Epithelial cell of prostate (primary cell): ENCODE results near the gene POU2AF1.
"Not testable (repeated sequence)": the region's sequence is repeated elsewhere in the genome, so short reads cannot be mapped to it uniquely, and the experiment has no call there.

Experiments used
- DNase-seq: peaks from one replicate; pipeline ENCODE4 v3.0.0-alpha.2; 2011; ENCODE audit warnings: low read depth, low spot score
- H3K27ac ChIP-seq: fragments of 450-650 bp; 2 replicates; pipeline ENCODE4 v1.5.1; 2017; ENCODE audit warnings: mild to moderate bottlenecking

Gene POU2AF1

DNA sequence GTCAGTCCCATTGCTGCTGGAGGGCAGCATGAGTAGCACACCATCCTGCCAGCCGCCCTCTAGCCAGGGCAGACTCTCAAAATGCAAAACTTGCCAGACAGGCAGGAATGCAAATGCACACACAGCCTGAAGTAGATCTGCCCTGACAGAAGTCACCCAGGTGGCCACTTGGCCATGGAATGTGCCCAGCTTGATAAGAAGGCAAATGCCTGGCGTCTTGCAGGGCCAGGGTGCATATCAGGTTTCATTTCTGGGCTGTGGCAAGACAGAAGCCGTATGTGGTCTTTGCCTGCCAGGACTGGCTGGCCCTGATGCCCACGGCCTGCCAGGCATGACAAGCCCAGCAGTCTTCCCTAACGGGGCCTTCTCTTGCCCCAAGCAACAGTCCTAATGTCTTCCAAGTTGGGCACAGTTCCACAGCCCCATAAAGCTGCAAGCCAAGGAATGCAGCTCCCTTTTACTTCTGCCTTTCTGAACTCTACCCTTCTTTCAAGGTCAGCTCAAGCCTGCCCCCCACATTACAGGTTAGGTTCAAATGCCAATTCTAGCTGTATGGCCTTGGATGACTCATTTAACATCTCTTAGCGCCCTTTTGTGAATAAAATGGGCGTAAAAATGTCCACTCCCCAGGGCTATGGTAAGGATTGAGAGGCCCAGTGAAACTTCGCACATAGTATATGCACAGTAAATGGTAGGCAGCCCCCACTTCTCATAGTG is 51.0 kb downstream of the POU2AF1 start:
- H3K27ac ChIP-seq: no peak overlapping the region
- no peak for DNase-seq

GRCh38 chr11:111326824-111327223 is 52.3 kb downstream of the POU2AF1 start:
- DNase-seq: no peak
- H3K27ac ChIP-seq: no peak overlapping the region

DNA sequence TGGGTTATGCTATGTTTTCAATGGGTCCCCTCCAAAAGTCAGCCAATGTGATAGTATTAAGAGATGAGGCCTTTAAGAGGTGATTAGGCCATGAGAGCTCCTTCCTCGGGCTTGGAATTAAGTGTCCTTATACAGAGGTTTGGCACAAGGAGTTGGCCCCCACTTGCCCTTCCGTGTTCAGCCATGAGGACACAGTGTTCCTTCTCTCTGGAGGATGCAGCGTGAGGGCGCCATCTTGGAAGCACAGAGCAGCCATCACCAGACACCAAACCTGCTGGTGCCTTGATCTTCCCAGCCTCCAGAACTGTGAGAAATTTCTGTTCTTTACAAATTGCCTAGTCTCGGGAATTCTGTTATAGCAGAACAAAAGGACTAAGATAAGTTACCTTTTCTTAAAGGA is 53.8 kb downstream of the POU2AF1 start:
- no peak for DNase-seq
- no peak overlapping the region for H3K27ac ChIP-seq

GRCh38 chr11:111324277-111324720 is 54.8 kb downstream of the POU2AF1 start:
- no peak overlapping the region for H3K27ac ChIP-seq
- DNase-seq: no peak

DNA sequence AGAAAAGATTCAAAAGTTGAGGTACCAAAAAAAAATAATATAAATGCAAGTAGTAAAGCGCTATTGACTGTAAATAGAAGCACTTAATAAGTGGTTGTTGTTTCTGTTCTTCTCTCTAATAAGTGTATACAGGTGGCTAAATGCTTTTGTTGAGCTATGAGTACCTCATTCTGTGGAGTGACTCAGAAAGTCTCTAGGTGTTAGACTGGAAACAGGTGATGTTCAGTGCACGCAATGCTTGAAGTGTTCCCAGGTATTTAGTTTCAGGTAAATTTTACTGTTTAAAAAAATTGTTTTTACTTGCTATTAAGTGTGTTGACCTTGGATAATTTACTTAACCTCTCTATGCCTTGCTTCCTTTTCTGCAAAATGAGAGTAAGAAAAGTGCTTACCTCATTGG is 56.5 kb downstream of the POU2AF1 start:
- no peak overlapping the region for H3K27ac ChIP-seq
- DNase-seq: no peak

- no peak for DNase-seq
- H3K27ac ChIP-seq: no peak overlapping the region
These were observed 58.1 kb downstream of the POU2AF1 start for GRCh38 chr11:111320728-111321568.

DNA sequence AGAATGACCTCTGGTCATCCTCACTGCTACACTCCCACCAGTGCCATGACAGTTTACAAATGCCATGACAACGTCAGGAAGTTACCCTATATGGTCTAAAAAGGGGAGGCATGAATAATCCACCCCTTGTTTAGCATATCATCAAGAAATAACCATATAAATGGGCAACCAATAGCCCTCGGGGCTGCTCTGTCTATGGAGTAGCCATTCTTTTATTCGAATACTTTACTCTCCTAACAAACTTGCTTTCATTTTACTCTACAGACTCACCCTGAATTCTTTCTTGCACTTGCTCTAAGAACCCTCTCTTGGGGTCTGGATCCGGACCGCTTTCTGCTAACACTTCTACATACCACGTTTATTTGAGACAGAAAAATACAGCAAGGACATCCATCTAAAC is 58.9 kb downstream of the POU2AF1 start:
- not testable (repeated sequence) for DNase-seq, H3K27ac ChIP-seq

DNA sequence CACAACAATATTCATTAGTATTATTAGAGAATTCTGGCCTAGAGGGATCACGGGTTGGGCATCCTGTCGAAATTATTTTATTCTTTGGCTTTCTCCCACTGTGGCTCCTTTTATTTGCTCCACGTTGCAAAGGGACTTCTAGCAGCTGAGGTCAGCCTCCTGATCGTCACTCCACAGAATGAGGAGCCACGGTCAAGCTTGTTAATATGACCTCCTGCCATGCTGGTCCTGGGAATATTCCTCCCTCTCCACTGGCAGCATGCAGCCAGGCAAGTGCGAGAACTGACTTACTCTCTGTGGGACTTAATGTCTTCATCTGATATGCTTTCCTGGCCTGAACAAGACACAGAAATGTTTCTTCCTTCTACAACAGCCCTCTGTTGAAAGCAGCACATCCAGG is 59.8 kb downstream of the POU2AF1 start:
- no peak overlapping the region for H3K27ac ChIP-seq
- no peak for DNase-seq

GRCh38 chr11:111312076-111312475 is 67.0 kb downstream of the POU2AF1 start:
- no peak overlapping the region for H3K27ac ChIP-seq
- no peak for DNase-seq

DNA sequence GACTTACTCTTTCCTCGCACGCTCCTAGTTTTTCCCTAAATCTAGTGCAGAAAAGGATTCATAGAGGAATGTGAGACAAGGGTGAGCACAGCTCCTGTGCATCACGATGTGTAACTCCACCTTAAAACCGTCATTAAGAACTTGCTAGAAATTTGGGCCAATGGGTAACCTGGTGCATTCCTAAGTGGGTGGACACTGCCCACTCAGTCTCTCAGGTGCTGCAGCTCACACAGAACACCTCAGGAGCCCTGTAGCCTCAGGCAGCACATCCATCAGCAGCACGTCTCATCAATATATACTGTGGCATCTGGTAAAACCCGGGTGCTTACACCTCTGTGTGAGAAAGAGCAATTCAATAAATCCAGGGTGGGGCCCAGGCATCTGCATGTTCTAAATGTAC is 68.4 kb downstream of the POU2AF1 start:
- no peak for DNase-seq
- H3K27ac ChIP-seq: no peak overlapping the region

DNA sequence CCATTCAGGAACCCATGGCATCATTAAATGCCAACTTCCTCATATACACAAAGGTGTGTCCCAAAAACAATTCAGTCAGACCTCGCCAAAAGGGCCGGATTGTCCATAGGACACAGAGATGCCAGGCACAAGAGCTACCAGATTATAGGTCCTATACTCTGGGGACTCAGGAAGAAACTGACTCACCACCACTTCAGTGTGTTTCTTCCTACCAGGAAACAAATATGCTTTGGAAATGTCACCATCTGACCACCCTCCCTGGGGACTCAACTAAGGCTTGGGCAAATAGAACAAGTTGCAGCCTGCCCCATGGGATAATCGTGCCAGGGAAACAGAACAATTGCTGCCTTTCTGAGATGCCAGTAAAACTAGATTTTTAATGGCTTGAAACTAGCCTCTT is 69.0 kb downstream of the POU2AF1 start:
- peak; percentile 20 for DNase-seq
- no peak overlapping the region for H3K27ac ChIP-seq

DNA sequence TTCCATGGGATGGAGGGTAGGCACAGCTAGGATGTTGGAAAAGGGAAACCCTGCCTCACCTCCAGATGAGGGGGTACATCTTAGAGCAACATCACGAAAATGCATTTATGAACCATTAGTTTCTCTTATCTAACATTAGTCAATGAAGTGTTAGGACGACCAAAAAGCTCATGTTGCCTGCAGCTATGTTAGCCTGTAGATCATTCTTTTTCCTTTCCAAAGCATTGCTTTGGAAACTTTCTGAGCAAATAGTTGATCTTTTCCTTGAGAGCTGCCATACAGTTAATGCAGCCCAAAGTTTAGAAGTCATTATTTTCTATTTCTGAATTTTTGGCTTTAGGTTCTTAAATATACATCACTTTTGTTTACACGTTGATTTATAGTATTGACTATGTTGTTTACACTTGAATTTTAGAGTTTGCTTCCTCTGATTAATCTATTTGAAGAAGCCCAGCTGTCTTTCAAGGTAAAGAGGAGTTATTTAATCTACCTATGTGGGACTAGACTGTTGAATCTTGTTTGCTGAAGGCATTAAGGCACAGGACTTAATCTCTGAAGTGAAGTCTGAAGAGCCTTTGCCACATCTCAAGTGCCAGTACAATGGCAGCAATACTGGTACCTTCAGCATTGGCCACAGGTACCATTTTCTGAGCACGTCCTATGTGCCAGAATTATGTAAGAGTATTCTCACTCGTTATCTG is 69.7 kb downstream of the POU2AF1 start:
- DNase-seq: no peak
- H3K27ac ChIP-seq: no peak overlapping the region

DNA sequence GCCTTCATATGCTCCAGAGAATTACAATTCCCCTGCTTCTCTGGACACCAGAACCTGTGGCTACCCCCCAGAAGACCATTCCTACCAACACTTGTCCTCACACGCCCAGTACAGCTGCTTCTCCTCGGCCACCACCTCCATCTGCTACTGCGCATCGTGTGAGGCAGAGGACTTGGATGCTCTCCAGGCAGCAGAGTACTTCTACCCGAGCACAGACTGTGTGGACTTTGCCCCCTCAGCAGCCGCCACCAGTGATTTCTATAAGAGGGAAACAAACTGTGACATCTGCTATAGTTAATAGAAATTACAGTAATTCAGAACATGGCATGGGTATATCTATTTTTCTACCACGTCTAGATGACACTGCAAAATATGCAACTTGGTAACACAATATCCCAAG is 70.9 kb downstream of the POU2AF1 start:
- DNase-seq: no peak
- H3K27ac ChIP-seq: no peak overlapping the region

DNA sequence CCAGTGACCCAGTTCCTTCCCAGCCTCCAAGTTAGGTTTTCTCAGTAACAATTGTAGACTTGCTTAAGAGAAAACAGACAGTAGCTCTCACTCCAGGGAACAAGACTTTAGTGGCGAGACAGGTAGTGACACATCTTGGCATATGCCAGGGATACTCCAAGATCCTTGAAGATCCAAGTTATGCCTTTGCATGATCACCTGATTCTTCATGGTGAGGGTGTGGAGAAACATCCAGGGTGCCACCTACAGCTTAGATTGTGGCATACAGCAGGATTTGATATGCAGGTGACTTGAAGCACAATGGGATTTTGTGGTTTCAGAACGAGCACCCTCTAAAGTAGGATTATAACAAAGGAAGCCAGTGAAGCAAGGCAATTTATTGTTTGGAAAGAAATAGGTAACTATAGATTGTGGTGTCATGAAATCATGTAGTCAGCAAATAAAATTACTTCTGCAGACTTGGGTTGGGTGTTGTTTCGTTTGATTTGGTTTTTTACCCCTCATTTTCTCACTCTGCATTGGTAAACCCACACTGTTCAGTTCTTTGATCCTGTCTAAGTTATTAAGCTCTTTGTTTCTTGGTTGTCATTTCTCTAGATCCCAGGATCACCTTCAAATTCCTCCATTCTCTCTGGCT is 71.5 kb downstream of the POU2AF1 start:
- no peak overlapping the region for H3K27ac ChIP-seq
- no peak for DNase-seq

GRCh38 chr11:111306321-111306720 is 72.8 kb downstream of the POU2AF1 start:
- no peak overlapping the region for H3K27ac ChIP-seq
- DNase-seq: no peak

- H3K27ac ChIP-seq: no peak overlapping the region
- no peak for DNase-seq
These were observed 73.2 kb downstream of the POU2AF1 start for GRCh38 chr11:111305876-111306275.

GRCh38 chr11:111305162-111305802 is 73.8 kb downstream of the POU2AF1 start:
- no peak for DNase-seq
- H3K27ac ChIP-seq: no peak overlapping the region

DNA sequence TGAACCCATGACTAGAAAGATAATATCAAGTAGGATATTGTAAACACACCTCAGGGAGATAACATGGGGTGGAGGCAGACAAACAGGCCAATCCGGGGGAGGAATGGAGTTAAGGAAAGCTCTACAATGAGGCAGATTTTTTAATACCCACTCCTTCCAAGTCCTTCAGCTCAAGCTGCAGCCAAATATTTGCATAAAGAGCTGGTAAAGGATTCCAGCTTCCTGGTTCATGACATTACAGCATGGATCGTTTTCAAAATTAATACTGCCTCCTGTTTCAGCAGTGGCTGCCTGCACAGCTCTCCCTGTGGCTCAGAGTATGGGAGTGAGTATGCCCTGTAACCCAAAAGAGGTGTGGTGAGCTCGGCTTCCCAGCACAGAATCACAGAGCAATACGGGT is 75.6 kb downstream of the POU2AF1 start:
- DNase-seq: no peak
- no peak overlapping the region for H3K27ac ChIP-seq

- DNase-seq: no peak
- no peak overlapping the region for H3K27ac ChIP-seq
These were observed 76.8 kb downstream of the POU2AF1 start for GRCh38 chr11:111302298-111302697.
